ENCODE results near the gene FUT3.
A peak's percentile ranks its signal among the peaks of the same experiment; 100 is the strongest.

FUT3 gene

GRCh38 chr19:5800361-5801270, 50.6 kb downstream of the FUT3 start:
- TF ChIP-seq CTCF (IDR thresholded peaks at IDR 0.05; ENCODE audit: insufficient read depth, missing control alignments) = no peak
- DNase-seq (ENCODE audit: insufficient read length, low spot score) (no peak), FAIRE-seq (no peak)

- FAIRE-seq = no peak
Measured at GRCh38 chr19:5799247-5800241, 51.7 kb downstream of the FUT3 start.

GRCh38 chr19:5798244-5798643, 53.0 kb downstream of the FUT3 start:
- DNase-seq (ENCODE audit: insufficient read length, low spot score) = no peak
- FAIRE-seq = no peak
- TF ChIP-seq CTCF (IDR thresholded peaks at IDR 0.05; ENCODE audit: insufficient read depth, missing control alignments) = no peak

More at GRCh38 chr19:5799247-5800241, 51.7 kb downstream of the FUT3 start:
- peak; percentile 67 for DNase-seq (ENCODE audit: insufficient read length, low spot score)
- no peak for TF ChIP-seq CTCF (IDR thresholded peaks at IDR 0.05; ENCODE audit: insufficient read depth, missing control alignments)

- no peak for TF ChIP-seq CTCF (IDR thresholded peaks at IDR 0.05; ENCODE audit: insufficient read depth, missing control alignments)
- no peak for FAIRE-seq
- no peak for DNase-seq (ENCODE audit: insufficient read length, low spot score)
Measured at GRCh38 chr19:5795382-5795919, 55.8 kb downstream of the FUT3 start.

- DNase-seq (ENCODE audit: insufficient read length, low spot score) = no peak
- FAIRE-seq = no peak
- no peak for TF ChIP-seq CTCF (IDR thresholded peaks at IDR 0.05; ENCODE audit: insufficient read depth, missing control alignments)
Measured at GRCh38 chr19:5793188-5793587, 58.1 kb downstream of the FUT3 start.

Measured in D721Med (cell line).